A549 (cell line): Measurements from ENCODE around the gene ZNF862. TPM values are rescaled to one million over a fixed set of nuclear protein-coding genes. Genes with fewer than 3 reads are reported as not detected.

Experiments
- ATAC-seq, 2 experiments: fragments of 200-7000 bp in 1 of 2; fragments of >200 bp in 1 of 2; cut with Nextera tagmentation in 1 of 2; cut with Tn5 transposase in 1 of 2; 3 replicates each; pipeline versions ENCODE4 v1.8.0 to v1.9.1; 2018 to 2020; ENCODE audit warnings: mild to moderate bottlenecking in 1 of 2, moderate library complexity in 1 of 2
- CTCF ChIA-PET: fragments of 300-600 bp; sonication (Branson Sonifier 250); formaldehyde crosslinking; extraction: SDS; loops from one replicate; lab custom pipeline; 2021; ENCODE audit warnings: antibody characterized with exemption, inconsistent platforms; lab: Yijun Ruan, JAX
- POLR2A ChIA-PET: fragments of 350-600 bp; formaldehyde crosslinking; extraction: SDS; loops from one replicate; lab custom pipeline; 2021; ENCODE audit warnings: antibody characterized with exemption, inconsistent platforms; lab: Yijun Ruan, JAX
- DNase-seq, 2 experiments: peaks; one replicate each; pipeline versions ENCODE4 v3.0.0 to v3.0.0-alpha.2; 2011 to 2016; ENCODE audit warnings: low read depth in 1 of 2, low spot score in 1 of 2
- FAIRE-seq: peaks from 2 replicates; lab custom pipeline; 2011; peaks lifted over from hg19 to GRCh38; lab: Jason Lieb, UNC
- H3K27ac ChIP-seq, 2 experiments: fragments of >200 bp; sonication (Bioruptor Twin); formaldehyde crosslinking; 3 replicates each; pipeline ENCODE4 v1.5.1; 2016 to 2017
- H3K4me1 ChIP-seq: fragments of >200 bp; sonication (Bioruptor Twin); formaldehyde crosslinking; 3 replicates; pipeline ENCODE4 v1.6.1; 2016
- H3K4me2 ChIP-seq: fragments of >200 bp; sonication (Bioruptor Twin); formaldehyde crosslinking; 3 replicates; pipeline ENCODE4 v1.6.1; 2016
- H3K4me3 ChIP-seq: fragments of >200 bp; sonication (Bioruptor Twin); formaldehyde crosslinking; 3 replicates; pipeline ENCODE4 v1.5.1; 2016
- H3K9me3 ChIP-seq: fragments of >200 bp; sonication (Bioruptor Twin); formaldehyde crosslinking; 3 replicates; pipeline ENCODE4 v1.6.1; 2016
- BHLHE40 ChIP-seq: IDR thresholded peaks from 2 replicates; pipeline ENCODE4 v1.6.1; 2012; ENCODE audit warnings: low read depth, low read length, inconsistent platforms
- CBX2 ChIP-seq: fragments of 200-600 bp; sonication (generic); IDR thresholded peaks from 2 replicates; pipeline ENCODE4 v1.6.1; 2016; ENCODE audit warnings: low read depth, mild to moderate bottlenecking, borderline replicate concordance
- EP300 ChIP-seq, 2 experiments: fragments of >200 bp; sonication (Bioruptor Twin); formaldehyde crosslinking; IDR thresholded peaks; 2 replicates in 1 of 2; 3 replicates in 1 of 2; pipeline ENCODE4 v1.6.1; 2016 to 2017
- ESRRA ChIP-seq: fragments of 150-350 bp; IDR thresholded peaks from 2 replicates; pipeline ENCODE4 v1.6.1; 2014; ENCODE audit warnings: mild to moderate bottlenecking, low read length, borderline replicate concordance
- GATA3 ChIP-seq: IDR thresholded peaks from 2 replicates; pipeline ENCODE4 v1.6.1; 2012; ENCODE audit warnings: borderline replicate concordance
- HEYL ChIP-seq: fragments of 250-450 bp; sonication (Bioruptor Pico); IDR thresholded peaks from 2 replicates; pipeline ENCODE4 v1.8.0; 2021; ENCODE audit warnings: mild to moderate bottlenecking, moderate library complexity
- HOXB13 ChIP-seq: fragments of 250-450 bp; sonication (Bioruptor Pico); IDR thresholded peaks from 2 replicates; pipeline ENCODE4 v1.5.0; 2020; ENCODE audit warnings: low read depth, mild to moderate bottlenecking, moderate library complexity
- KDM1A ChIP-seq: fragments of 200-600 bp; sonication (generic); IDR thresholded peaks from 2 replicates; pipeline ENCODE4 v1.6.1; 2016; ENCODE audit warnings: low read depth, mild to moderate bottlenecking
- MAFK ChIP-seq: fragments of 450-650 bp; IDR thresholded peaks from 2 replicates; pipeline ENCODE4 v1.6.1; 2014; ENCODE audit not compliant: partially characterized antibody
- MAZ ChIP-seq: fragments of 150-350 bp; IDR thresholded peaks from 2 replicates; pipeline ENCODE4 v1.6.1; 2014; ENCODE audit warnings: antibody characterized with exemption, low read depth, low read length, borderline replicate concordance
- MYC ChIP-seq: IDR thresholded peaks from 2 replicates; pipeline ENCODE4 v1.6.1; 2012; ENCODE audit warnings: mild to moderate bottlenecking, inconsistent platforms, low read length, improper control_type of control experiment, borderline replicate concordance
- NPAS2 ChIP-seq: fragments of 250-450 bp; sonication (Bioruptor Pico); IDR thresholded peaks from 2 replicates; pipeline ENCODE4 v1.8.0; 2022; ENCODE audit warnings: mild to moderate bottlenecking, moderate library complexity, borderline replicate concordance
- PHF8 ChIP-seq: fragments of 200-600 bp; sonication (generic); IDR thresholded peaks from 2 replicates; pipeline ENCODE4 v1.6.1; 2016; ENCODE audit warnings: low read depth, mild to moderate bottlenecking, antibody characterized with exemption, moderate library complexity, borderline replicate concordance
- POLR2A ChIP-seq: IDR thresholded peaks from 2 replicates; pipeline ENCODE4 v1.6.1; 2012; ENCODE audit warnings: mild to moderate bottlenecking, low read length
- RAD21 ChIP-seq, 2 experiments: fragments of >200 bp in 1 of 2; sonication (Bioruptor Twin) in 1 of 2; formaldehyde crosslinking in 1 of 2; IDR thresholded peaks in 1 of 2; conservative IDR thresholded peaks in 1 of 2; 2 replicates in 1 of 2; 3 replicates in 1 of 2; pipeline ENCODE4 v1.6.1; 2012 to 2018; ENCODE audit warnings: inconsistent platforms in 1 of 2
- RFX5 ChIP-seq: fragments of 450-650 bp; IDR thresholded peaks from 2 replicates; pipeline ENCODE4 v1.7.1; 2014; ENCODE audit warnings: antibody characterized with exemption, mild to moderate bottlenecking, moderate library complexity
- ZSCAN20 ChIP-seq: fragments of 250-450 bp; sonication (Bioruptor Pico); IDR thresholded peaks from 2 replicates; pipeline ENCODE4 v1.8.0; 2022; ENCODE audit warnings: mild to moderate bottlenecking, moderate library complexity
- WGBS: methylation state at CpG from one replicate; pipeline ENCODE4 v1.1.6; 2017; ENCODE audit errors: missing lambda C conversion rate; 5-methylcytosine and 5-hydroxymethylcytosine counted together
- polyA plus RNA-seq, 4 experiments: library from polyadenylated mRNA; depleted of rRNA in 3 of 4; stranded (reverse); fragments of >200 nt; fragmentation: RNase III in 1 of 4; extraction: RNeasy Plus Mini Kit Qiagen cat#74134 plus additional on column Dnase treatment in 1 of 4; gene quantifications; 2 replicates in 3 of 4; 3 replicates in 1 of 4; pipeline ENCODE4 v1.2.3, GENCODE V29; 2011 to 2017
- TF ChIP-seq, protein P1 (sequence below): IDR thresholded peaks from 2 replicates; pipeline ENCODE4 v1.6.1; 2012
- TF ChIP-seq, protein P2 (sequence below): IDR thresholded peaks from 2 replicates; pipeline ENCODE4 v1.6.1; 2012
- TF ChIP-seq, protein P3 (sequence below): fragments of 250-450 bp; sonication (Bioruptor Pico); IDR thresholded peaks from 2 replicates; pipeline ENCODE4 v1.5.0; 2021; ENCODE audit warnings: mild to moderate bottlenecking, moderate library complexity, borderline replicate concordance
- TF ChIP-seq, protein P4 (sequence below): fragments of 200-600 bp; sonication (generic); IDR thresholded peaks from 2 replicates; pipeline ENCODE4 v1.6.1; 2016; ENCODE audit warnings: antibody characterized with exemption, mild to moderate bottlenecking, moderate library complexity
- TF ChIP-seq, protein P5 (sequence below): fragments of 250-450 bp; sonication (Bioruptor Pico); IDR thresholded peaks from 2 replicates; pipeline ENCODE4 v1.5.0; 2020; ENCODE audit warnings: low read depth, mild to moderate bottlenecking, moderate library complexity

The ZNF862 gene
- polyA plus RNA-seq, 2 of the 4 experiments (the other 2 are of a cell fraction) = 3.9 to 8.0 TPM

DNA sequence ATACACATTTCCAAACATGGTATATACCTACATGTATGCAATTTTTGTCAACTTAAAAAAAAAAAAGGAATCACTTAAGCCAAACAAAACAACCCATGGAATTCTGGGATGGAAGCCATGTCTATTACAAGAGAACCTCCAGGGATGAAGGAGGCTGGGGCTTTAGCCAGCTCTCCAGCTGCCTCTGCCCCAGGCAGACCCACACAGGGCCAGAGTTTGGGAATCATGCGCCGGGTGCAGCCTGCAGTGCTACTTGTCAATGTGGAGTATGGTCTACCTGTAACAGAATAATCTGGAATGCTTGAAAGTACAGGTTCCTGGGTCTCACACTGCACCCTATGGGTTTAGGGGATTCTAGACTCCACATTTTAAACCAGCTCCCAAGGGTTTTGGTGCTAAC is 46.4 kb downstream of the ZNF862 start:
- POLR2A ChIA-PET = no interaction called here
- Histone ChIP-seq H3K4me2 (no peak overlapping the region), H3K9me3 (no peaks in the 10 kb centered on the region), H3K4me3 (no peak overlapping the region), H3K27ac (no peak overlapping the region), H3K4me1 (no peaks in the 10 kb centered on the region)
- FAIRE-seq = no peak
- DNase-seq = no peak
- ATAC-seq = no peak
- CTCF ChIA-PET = interaction anchor here (0.6 to 2.3 kb wide), 4 partner anchors 10 to 260 kb away, joined by 3 to 11 read pairs (median 6); no protein-coding TSS in a partner anchor
- no peak for TF ChIP-seq NPAS2 (CRISPR knock-in tag)
- 84% methylated on average over 2 of the region's 2 CpGs for WGBS

DNA sequence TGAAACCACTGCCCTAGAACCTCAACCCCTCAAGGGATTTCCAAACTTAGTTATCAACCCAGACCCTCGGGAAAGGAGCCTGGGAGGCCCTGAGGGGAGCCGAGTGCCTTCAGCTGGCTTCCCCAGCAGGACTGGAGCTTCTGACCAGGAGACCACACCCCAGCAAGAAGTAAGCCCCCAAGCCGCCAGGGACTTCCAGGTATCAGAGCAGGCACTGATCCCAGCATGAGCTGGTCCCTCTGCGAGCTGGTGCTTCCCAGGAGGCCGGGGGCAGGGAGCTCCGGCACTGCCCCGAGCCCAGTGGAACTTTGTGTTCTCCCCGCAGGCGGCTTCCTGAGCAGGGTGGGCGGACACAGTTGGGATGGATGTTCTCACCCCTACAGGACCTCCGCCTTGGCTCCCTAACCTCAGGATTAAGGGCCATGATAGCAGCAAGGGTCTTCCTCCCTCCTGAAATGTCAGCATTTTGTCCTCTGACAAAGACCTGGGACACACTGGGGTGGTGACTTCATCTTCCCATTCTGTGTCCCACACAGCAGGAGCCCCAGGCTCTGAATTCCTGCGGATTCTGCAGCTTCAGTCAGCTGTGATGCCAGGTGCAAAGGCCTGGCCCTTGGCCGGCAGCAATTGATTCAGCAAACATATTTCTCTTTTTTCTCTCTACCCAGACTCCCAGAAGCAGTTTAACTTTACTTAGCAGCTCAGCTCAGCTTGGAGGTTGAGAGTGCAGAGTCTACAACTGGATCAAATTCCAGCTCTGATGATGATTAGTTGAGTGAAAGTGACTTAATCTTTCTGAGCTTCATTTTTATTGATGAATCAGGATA is 47.2 kb downstream of the ZNF862 start:
- POLR2A ChIA-PET = no interaction called here
- Histone ChIP-seq H3K9me3 (no peaks in the 10 kb centered on the region), H3K4me1 (no peaks in the 10 kb centered on the region), H3K4me2 (no peak overlapping the region), H3K4me3 (no peak overlapping the region), H3K27ac (no peak overlapping the region)
- TF ChIP-seq EP300 (IDR thresholded peaks at IDR 0.05) (no peak), MYC (no peak), BHLHE40 (no peak), RFX5 (no peak), MAFK (no peak), POLR2A (no peak), HEYL (CRISPR knock-in tag) (no peak), CBX2 (no peak), ZSCAN20 (CRISPR knock-in tag) (no peak), KDM1A (no peak), PHF8 (no peak), MAZ (no peak), ESRRA (no peak)
- TF ChIP-seq, protein P1, sequence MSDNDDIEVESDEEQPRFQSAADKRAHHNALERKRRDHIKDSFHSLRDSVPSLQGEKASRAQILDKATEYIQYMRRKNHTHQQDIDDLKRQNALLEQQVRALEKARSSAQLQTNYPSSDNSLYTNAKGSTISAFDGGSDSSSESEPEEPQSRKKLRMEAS = no peak
- TF ChIP-seq, protein P2, sequence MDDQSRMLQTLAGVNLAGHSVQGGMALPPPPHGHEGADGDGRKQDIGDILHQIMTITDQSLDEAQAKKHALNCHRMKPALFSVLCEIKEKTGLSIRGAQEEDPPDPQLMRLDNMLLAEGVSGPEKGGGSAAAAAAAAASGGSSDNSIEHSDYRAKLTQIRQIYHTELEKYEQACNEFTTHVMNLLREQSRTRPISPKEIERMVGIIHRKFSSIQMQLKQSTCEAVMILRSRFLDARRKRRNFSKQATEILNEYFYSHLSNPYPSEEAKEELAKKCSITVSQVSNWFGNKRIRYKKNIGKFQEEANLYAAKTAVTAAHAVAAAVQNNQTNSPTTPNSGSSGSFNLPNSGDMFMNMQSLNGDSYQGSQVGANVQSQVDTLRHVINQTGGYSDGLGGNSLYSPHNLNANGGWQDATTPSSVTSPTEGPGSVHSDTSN = no peak
- TF ChIP-seq, protein P3, sequence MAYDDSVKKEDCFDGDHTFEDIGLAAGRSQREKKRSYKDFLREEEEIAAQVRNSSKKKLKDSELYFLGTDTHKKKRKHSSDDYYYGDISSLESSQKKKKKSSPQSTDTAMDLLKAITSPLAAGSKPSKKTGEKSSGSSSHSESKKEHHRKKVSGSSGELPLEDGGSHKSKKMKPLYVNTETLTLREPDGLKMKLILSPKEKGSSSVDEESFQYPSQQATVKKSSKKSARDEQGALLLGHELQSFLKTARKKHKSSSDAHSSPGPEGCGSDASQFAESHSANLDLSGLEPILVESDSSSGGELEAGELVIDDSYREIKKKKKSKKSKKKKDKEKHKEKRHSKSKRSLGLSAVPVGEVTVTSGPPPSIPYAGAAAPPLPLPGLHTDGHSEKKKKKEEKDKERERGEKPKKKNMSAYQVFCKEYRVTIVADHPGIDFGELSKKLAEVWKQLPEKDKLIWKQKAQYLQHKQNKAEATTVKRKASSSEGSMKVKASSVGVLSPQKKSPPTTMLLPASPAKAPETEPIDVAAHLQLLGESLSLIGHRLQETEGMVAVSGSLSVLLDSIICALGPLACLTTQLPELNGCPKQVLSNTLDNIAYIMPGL = no peak
- ATAC-seq = no peak
- CTCF ChIA-PET = interaction anchor here (0.6 to 2.3 kb wide), 2 partner anchors 25 to 260 kb away, joined by 3 to 11 read pairs; no protein-coding TSS in a partner anchor
- WGBS = 76% methylated on average over 10 of the region's 13 CpGs
- no peak for FAIRE-seq
- no peak for DNase-seq

DNA sequence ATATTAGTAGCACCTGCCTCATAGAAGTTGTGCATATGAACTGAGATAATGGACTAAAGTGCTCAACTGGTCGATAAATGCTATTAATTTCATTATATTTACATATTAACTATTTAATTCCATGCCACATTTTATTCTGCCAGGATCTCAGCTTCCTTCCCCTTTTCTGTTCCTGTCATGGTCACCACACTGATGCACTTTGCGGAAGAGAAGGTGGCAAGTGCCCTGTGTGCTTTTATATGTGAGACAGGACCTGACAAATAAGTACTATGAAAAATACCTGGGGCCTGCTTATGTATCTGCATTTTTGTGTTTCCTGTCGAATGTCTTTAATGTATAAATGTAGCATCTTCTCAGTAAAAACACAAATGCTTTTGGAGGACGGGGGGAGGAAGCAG is 47.8 kb downstream of the ZNF862 start:
- Histone ChIP-seq H3K27ac (no peak overlapping the region), H3K4me1 (no peaks in the 10 kb centered on the region), H3K4me3 (no peak overlapping the region), H3K4me2 (no peak overlapping the region), H3K9me3 (no peaks in the 10 kb centered on the region)
- POLR2A ChIA-PET = no interaction called here
- TF ChIP-seq, protein P4, sequence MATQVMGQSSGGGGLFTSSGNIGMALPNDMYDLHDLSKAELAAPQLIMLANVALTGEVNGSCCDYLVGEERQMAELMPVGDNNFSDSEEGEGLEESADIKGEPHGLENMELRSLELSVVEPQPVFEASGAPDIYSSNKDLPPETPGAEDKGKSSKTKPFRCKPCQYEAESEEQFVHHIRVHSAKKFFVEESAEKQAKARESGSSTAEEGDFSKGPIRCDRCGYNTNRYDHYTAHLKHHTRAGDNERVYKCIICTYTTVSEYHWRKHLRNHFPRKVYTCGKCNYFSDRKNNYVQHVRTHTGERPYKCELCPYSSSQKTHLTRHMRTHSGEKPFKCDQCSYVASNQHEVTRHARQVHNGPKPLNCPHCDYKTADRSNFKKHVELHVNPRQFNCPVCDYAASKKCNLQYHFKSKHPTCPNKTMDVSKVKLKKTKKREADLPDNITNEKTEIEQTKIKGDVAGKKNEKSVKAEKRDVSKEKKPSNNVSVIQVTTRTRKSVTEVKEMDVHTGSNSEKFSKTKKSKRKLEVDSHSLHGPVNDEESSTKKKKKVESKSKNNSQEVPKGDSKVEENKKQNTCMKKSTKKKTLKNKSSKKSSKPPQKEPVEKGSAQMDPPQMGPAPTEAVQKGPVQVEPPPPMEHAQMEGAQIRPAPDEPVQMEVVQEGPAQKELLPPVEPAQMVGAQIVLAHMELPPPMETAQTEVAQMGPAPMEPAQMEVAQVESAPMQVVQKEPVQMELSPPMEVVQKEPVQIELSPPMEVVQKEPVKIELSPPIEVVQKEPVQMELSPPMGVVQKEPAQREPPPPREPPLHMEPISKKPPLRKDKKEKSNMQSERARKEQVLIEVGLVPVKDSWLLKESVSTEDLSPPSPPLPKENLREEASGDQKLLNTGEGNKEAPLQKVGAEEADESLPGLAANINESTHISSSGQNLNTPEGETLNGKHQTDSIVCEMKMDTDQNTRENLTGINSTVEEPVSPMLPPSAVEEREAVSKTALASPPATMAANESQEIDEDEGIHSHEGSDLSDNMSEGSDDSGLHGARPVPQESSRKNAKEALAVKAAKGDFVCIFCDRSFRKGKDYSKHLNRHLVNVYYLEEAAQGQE = no peak
- TF ChIP-seq GATA3 = no peak
- no peak for TF ChIP-seq RAD21 (conservative IDR thresholded peaks at IDR 0.05 in 1 of 2, IDR thresholded peaks at IDR 0.05 in 1 of 2)
- no peak for TF ChIP-seq KDM1A
- TF ChIP-seq HOXB13 (CRISPR knock-in tag) = no peak
- TF ChIP-seq, protein P5, sequence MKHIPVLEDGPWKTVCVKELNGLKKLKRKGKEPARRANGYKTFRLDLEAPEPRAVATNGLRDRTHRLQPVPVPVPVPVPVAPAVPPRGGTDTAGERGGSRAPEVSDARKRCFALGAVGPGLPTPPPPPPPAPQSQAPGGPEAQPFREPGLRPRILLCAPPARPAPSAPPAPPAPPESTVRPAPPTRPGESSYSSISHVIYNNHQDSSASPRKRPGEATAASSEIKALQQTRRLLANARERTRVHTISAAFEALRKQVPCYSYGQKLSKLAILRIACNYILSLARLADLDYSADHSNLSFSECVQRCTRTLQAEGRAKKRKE (CRISPR knock-in tag) = no peak
- DNase-seq (no peak), ATAC-seq (no peak), FAIRE-seq (no peak)
- WGBS = 57% methylated on average over 4 of the region's 4 CpGs
- CTCF ChIA-PET = no interaction called here
